Effector memory CD8-positive, alpha-beta T cell (primary cell): ENCODE measurements around the gene RCE1.

Source experiments
- ATAC-seq: fragments of 150-1000 bp; cut with Tn5 transposase; replicated peaks from 2 replicates; pipeline ENCODE4 v1.10.0; 2021; ENCODE audit warnings: mild to moderate bottlenecking, moderate library complexity
- DNase-seq, 3 experiments: peaks; one replicate each; pipeline ENCODE4 v3.0.0; 2021
- H3K27ac Mint-ChIP-seq, 2 donors: one replicate each; pipeline ENCODE4 v1.8.0; 2022; ENCODE audit warnings: mild to moderate bottlenecking in 2 of 2, mixed read lengths in 2 of 2, moderate library complexity in 2 of 2
- H3K27me3 Mint-ChIP-seq, 2 donors: one replicate each; pipeline ENCODE4 v1.8.0; 2022; ENCODE audit warnings: mixed read lengths in 2 of 2
- H3K36me3 Mint-ChIP-seq: one replicate; pipeline ENCODE4 v1.8.0; 2022; ENCODE audit warnings: mild to moderate bottlenecking, moderate library complexity, mixed read lengths; ENCODE audit not compliant: insufficient read depth
- H3K4me1 Mint-ChIP-seq, 2 donors: one replicate each; pipeline ENCODE4 v1.8.0; 2022; ENCODE audit warnings: low read depth in 2 of 2, mixed read lengths in 2 of 2
- H3K4me3 Mint-ChIP-seq, 2 donors: one replicate each; pipeline ENCODE4 v1.8.0; 2022; ENCODE audit warnings: mild to moderate bottlenecking in 2 of 2, mixed read lengths in 2 of 2, moderate library complexity in 2 of 2
- H3K9me3 Mint-ChIP-seq, 2 donors: one replicate each; pipeline ENCODE4 v1.8.0; 2022; ENCODE audit warnings: mixed read lengths in 2 of 2

The RCE1 gene

DNA sequence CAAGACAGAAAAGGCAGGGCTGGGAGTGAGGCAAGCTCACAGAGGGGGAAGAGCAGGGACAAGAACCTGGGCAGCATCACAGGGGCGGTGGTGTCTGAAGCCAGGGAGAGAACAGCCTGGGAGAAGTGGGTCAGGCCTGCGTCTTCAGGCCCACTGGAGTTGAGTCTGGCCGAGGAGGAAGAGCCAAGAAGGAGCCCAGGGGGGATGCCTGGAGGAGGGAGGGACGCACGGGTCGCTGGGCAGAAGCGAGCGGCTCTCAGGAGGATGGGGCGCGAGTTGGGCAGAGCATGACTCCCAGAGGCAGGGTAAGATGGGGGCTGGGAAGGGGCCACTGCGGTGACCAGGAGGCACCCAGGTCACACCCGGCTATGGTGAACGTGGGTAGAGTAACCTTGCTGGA lies 32.1 kb downstream of the RCE1 start:
- H3K27ac Mint-ChIP-seq: no peak overlapping the region
- ATAC-seq (no peak), DNase-seq (no peak)
- H3K36me3 Mint-ChIP-seq: peaks cover 4% of the 10 kb centered on the region
- H3K4me3 Mint-ChIP-seq: no peak overlapping the region
- H3K27me3 Mint-ChIP-seq: peaks cover 0 to 20% of the 10 kb centered on the region in 2 donors
- H3K9me3 Mint-ChIP-seq: no peaks in the 10 kb centered on the region
- H3K4me1 Mint-ChIP-seq: peaks cover 4% of the 10 kb centered on the region in 2 donors

DNA sequence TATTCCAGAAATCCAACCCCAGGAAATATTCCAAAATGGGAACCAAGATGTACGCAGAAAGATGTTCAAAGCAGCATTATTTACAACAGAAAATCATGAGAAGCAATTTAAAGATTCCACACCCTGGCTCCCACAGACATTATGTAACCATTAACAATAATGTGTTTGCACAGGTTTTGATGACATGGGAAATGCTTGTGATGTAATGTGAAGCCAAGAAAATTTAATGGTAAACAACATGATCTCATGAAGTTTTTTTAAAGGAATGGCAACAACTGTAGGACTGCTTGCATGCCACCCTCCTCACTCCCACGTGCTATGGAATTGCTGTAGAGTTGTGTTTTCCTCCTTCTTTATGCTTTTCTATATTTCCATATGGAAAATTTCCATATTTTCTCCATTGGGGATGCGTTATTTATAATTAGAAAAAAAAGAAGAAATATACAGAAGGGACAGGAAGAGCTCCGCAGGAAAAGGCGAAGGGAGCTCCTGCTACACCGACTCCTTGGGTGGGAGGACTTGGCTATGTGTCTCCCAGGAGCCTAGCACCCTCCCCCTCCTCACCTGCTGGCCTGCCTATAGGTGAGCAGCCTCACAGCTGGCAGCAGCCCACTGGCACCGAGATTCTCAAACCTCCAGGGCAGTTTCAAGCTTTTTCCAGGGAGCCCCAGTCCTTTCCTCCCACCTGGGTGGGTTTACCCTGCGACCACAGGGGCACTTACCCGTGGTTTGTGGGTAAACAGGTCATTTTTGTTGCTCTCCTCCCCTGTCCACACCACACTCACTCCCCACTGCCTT lies 34.5 kb downstream of the RCE1 start:
- Mint-ChIP-seq H3K27me3 (peaks cover 8 to 31% of the 10 kb centered on the region in 2 donors), H3K4me3 (no peak overlapping the region), H3K36me3 (peaks cover 4% of the 10 kb centered on the region), H3K4me1 (peaks cover 12 to 18% of the 10 kb centered on the region in 2 donors), H3K27ac (no peak overlapping the region), H3K9me3 (no peaks in the 10 kb centered on the region)
- DNase-seq (no peak), ATAC-seq (no peak)

DNA sequence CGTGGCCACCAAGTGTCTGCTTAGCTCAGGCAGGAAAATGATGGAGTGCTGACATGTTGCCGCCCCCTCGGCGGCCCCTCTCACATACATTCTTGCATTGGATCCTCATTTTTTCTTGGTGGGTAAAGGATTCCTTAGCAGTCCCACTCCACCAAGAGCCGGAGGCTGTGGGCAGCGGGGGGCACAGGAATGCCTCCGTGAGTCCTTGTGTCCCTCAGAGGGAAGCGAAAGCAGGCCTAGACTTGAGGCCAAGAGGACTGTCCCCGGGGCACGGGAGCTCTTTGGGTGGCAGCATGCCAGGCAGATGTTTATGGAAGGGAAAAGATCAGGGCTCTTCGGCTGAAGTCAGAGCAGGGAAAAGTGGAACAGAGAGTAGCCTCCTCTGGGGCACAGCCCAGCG lies 35.2 kb downstream of the RCE1 start:
- H3K9me3 Mint-ChIP-seq: no peaks in the 10 kb centered on the region
- ATAC-seq: no peak
- DNase-seq: no peak
- peaks cover 8 to 34% of the 10 kb centered on the region in 2 donors for H3K27me3 Mint-ChIP-seq
- H3K27ac Mint-ChIP-seq: no peak overlapping the region
- peaks cover 4% of the 10 kb centered on the region for H3K36me3 Mint-ChIP-seq
- H3K4me3 Mint-ChIP-seq: no peak overlapping the region
- H3K4me1 Mint-ChIP-seq: peaks cover 18% of the 10 kb centered on the region in 2 donors

DNA sequence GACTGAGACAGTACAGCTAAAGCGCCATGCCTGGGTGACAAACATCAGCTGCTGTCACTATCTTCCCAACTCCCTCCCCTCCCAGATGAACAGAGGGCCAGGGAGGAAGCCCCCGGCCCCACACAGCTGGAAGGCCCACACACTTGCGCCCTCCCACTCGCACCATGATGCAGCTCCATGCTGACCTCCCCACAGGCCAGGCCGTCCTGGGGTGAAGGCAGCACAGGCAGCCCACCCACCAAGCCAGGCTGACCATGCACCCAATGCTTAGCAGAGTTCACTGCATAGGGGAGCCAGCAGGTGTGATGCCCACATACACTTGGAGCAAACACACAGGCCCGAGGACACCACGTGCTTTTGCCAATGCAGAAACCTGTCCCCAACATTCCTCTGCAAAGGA lies 35.8 kb downstream of the RCE1 start:
- Mint-ChIP-seq H3K36me3 (peaks cover 4% of the 10 kb centered on the region), H3K9me3 (no peaks in the 10 kb centered on the region), H3K27me3 (peaks cover 8 to 34% of the 10 kb centered on the region in 2 donors), H3K4me1 (peaks cover 18 to 19% of the 10 kb centered on the region in 2 donors), H3K4me3 (no peak overlapping the region), H3K27ac (no peak overlapping the region)
- no peak for ATAC-seq
- DNase-seq: no peak

DNA sequence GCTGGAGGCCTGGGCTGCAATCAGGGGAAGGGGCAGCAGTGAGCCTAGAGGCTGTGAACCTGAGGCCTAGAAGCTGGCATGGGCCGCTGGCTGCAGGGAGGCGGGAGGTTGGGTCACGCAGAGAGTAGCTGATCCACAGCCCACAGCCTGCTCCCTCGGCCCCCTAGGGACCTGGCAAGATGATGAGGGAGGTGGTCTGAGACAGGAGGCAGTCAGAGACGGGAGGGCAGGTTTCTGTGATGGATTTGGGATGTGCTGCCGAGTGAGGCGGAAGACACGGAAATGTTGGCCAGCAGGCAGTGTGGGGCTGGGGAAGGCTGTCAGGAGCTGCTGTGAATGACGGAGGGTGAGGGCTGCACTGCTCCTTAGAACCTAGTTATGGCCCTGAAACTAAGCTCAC lies 36.3 kb downstream of the RCE1 start:
- peaks cover 4% of the 10 kb centered on the region for H3K36me3 Mint-ChIP-seq
- no peak overlapping the region for H3K4me3 Mint-ChIP-seq
- H3K9me3 Mint-ChIP-seq: no peaks in the 10 kb centered on the region
- no peak for ATAC-seq
- H3K27me3 Mint-ChIP-seq: peaks cover 8 to 34% of the 10 kb centered on the region in 2 donors
- no peak overlapping the region for H3K27ac Mint-ChIP-seq
- peaks cover 18 to 19% of the 10 kb centered on the region in 2 donors for H3K4me1 Mint-ChIP-seq
- no peak for DNase-seq

DNA sequence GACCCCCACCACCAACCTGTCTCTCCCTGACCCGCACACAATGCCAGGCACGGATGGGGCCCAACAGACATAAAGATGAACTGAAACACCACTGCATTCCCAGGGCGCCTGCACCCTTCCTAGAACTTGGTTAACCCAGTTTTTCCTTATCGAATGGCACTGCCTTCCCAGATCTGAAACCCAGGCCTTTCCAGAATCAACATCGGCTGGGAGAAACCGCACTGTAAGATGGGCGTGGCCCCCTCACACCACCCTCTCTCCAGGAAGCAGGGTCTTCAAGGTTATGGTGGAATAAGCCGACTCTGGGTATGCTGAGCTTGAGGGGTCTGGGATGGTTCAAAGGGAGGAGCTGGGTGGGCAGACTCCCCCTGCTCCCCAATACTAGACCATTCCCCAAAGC lies 36.8 kb downstream of the RCE1 start:
- Mint-ChIP-seq H3K4me3 (no peak overlapping the region), H3K36me3 (peaks cover 4% of the 10 kb centered on the region), H3K27ac (no peak overlapping the region), H3K27me3 (peaks cover 8 to 29% of the 10 kb centered on the region in 2 donors), H3K4me1 (peaks cover 18 to 19% of the 10 kb centered on the region in 2 donors), H3K9me3 (no peaks in the 10 kb centered on the region)
- ATAC-seq: no peak
- DNase-seq: no peak

DNA sequence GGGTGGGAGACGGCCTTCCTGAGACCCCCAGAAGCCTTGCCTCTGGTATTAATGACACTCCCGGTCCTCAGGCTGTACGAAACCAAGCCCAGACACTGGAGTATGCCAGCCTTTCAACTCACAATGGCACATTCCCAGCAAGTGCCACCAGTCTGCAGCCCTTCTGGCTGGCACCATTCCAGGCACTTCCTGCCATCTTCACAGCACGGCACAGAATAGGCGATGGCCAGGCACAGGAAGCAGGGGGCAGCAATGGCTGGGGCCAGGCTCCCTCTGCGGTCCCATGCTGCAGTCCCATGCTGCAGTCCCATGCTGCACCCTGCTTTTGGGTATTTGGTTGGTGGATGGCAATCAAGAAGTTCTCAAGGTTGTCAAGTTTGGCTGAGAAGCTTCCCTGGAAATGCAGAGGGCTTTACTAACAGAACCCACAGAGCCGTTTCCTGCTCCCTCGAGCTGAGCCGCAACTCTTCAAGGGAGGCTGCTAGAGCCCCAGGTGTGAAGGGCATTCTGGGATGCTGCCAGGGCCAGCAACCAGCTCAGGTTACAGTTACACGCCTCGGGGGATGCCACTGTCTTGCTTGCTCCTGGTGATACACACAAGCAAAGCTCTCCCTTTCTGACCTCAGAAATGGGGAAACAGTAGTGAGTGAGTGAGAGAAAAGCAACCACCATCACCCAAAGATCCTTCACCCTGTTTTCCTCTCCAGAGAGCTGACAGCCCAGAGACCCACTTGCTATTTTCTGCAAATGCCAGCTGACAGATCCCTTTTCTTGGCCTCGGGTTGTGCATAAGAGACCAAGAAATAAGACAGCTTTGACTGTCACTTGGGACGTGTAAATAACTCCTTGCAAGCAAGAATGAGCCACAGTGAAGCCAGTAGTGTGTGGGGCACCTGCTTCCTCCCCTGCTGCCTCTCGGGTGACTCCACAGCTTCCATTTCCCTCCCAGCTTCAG lies 37.5 kb downstream of the RCE1 start:
- H3K36me3 Mint-ChIP-seq: peaks cover 4% of the 10 kb centered on the region
- H3K4me3 Mint-ChIP-seq: no peak overlapping the region
- H3K4me1 Mint-ChIP-seq: peaks cover 18 to 19% of the 10 kb centered on the region in 2 donors
- H3K9me3 Mint-ChIP-seq: no peaks in the 10 kb centered on the region
- no peak for ATAC-seq
- DNase-seq: no peak
- H3K27ac Mint-ChIP-seq: peak overlapping the region in 1 of 2 donors; percentile 66
- H3K27me3 Mint-ChIP-seq: peaks cover 8 to 24% of the 10 kb centered on the region in 2 donors

DNA sequence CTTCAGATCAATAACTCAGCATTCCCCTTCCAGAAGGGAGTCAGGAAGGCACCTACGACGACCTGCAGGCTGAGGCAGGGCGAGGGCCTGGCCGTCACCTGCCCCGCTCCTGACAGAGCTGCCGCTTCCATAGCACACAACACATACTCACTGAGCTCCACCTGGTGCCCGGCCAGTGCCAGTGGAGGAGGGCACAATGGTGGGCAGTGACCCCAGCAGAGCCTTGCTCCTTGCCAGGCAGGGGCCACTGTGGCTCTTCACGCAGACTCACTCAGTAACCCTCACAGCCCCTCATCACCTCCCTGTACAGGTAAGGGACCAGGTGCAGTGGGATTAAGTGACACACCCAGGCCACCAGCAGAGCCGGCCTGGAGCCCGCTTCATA lies 38.2 kb downstream of the RCE1 start:
- H3K4me1 Mint-ChIP-seq: peaks cover 18 to 19% of the 10 kb centered on the region in 2 donors
- ATAC-seq (no peak), DNase-seq (no peak)
- H3K27ac Mint-ChIP-seq: peak overlapping the region; percentile 16 to 66
- H3K27me3 Mint-ChIP-seq: peaks cover 8 to 18% of the 10 kb centered on the region in 2 donors
- no peak overlapping the region for H3K4me3 Mint-ChIP-seq
- no peaks in the 10 kb centered on the region for H3K36me3 Mint-ChIP-seq
- no peaks in the 10 kb centered on the region for H3K9me3 Mint-ChIP-seq

DNA sequence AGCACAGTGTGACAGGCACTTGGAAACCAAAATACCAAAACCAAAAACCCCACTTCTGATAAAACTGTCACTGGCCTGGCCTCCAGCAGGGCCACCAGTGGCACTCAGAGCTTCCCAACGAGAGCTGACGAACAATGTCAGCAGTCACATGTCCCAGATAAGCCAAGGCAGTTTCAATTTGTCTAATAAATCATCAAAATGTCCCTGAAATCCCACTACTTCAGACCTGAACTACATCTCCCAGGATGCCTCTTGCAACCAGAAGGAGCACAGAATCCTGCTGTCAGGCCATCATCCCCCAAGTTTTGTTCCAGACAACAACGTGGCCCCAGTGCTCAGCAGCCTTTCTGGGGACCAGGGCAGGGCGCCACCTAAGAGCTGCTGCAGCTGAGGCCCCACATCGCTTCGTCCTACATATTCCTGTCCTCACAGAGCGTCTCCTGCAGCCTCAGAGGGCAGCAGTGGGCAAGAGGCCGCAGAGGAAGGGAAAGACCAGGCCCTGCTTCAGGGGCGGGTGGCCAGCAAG lies 38.7 kb downstream of the RCE1 start:
- peak overlapping the region; percentile 16 to 66 for H3K27ac Mint-ChIP-seq
- no peaks in the 10 kb centered on the region for H3K36me3 Mint-ChIP-seq
- DNase-seq (no peak), ATAC-seq (no peak)
- H3K4me3 Mint-ChIP-seq: no peak overlapping the region
- H3K4me1 Mint-ChIP-seq: peaks cover 18 to 19% of the 10 kb centered on the region in 2 donors
- no peaks in the 10 kb centered on the region for H3K9me3 Mint-ChIP-seq
- peaks cover 8 to 15% of the 10 kb centered on the region in 2 donors for H3K27me3 Mint-ChIP-seq

DNA sequence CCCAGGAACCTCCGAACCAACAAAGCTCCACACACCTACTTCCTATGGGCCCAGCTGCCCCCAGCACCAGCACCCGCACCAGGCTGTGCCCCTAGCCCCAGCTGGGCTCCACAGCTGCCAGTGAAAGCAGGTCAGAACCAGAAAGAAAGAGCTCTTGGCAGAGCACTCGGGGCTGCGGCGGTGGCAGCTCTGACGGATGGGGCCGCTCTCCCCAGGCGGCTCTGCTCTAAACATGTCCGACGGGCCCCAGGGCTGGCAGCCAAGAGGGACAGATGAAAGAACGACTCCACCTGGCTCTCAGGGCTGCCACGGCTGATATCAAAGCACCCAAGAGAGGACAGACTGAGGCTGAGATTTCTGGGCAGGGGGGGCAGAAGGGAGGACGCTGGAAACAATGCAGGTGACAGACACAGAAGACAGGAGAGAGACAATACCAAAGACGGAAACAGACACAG lies 39.3 kb downstream of the RCE1 start:
- DNase-seq (no peak), ATAC-seq (no peak)
- peaks cover 8 to 15% of the 10 kb centered on the region in 2 donors for H3K27me3 Mint-ChIP-seq
- H3K4me3 Mint-ChIP-seq: no peak overlapping the region
- no peaks in the 10 kb centered on the region for H3K36me3 Mint-ChIP-seq
- H3K4me1 Mint-ChIP-seq: peaks cover 18 to 19% of the 10 kb centered on the region in 2 donors
- no peak overlapping the region for H3K27ac Mint-ChIP-seq
- no peaks in the 10 kb centered on the region for H3K9me3 Mint-ChIP-seq

DNA sequence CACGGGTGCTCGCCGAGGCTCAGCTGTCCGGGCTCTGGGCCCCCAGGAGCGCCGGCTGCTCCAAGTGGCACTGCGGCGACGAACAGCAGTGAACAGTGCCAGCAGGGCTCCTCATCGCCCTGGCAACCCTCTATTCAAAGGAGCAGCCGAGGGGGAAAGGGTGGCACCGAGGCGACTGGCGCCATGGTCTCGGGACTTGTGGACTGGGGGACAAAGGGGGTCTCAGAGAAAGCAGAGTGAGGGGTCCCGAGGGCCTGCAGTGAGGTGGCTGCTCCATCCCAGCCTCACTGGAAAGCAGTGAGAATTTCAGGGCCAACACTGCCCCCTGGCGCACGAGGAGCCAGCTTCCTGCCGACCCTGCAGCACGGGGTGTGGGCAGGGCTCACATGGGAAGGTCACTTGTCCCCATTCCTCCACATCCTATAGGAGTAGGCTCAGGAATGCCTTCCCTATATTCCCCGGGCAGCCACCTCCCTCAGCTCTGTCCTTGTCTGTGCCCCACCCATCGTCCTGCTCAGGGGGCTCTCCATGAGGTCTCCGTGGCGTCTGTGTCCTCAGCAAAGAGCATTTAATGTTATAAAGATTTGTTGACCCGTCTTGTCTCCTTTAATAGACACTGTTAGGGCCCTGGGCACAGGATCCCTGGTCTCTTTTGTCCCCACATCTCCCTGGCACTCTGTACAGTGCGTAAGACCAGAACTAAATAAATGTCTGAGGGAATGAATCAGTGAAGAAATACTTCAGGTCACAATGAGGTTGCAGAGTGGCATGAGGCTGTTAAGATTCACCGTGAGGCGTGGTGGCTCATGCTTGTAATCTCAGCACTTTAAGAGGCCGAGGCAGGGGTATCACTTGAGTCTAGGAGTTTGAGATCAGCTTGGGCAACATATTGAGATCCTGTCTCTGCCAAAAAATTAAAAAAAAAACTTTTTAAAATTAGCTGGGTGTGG lies 40.0 kb downstream of the RCE1 start:
- H3K27me3 Mint-ChIP-seq: peaks cover 8 to 15% of the 10 kb centered on the region in 2 donors
- no peak overlapping the region for H3K4me3 Mint-ChIP-seq
- ATAC-seq (peak; percentile 52), DNase-seq (peak; percentile 51 to 55 (median 54))
- no peak overlapping the region for H3K27ac Mint-ChIP-seq
- H3K4me1 Mint-ChIP-seq: peaks cover 18 to 19% of the 10 kb centered on the region in 2 donors
- H3K9me3 Mint-ChIP-seq: no peaks in the 10 kb centered on the region
- H3K36me3 Mint-ChIP-seq: no peaks in the 10 kb centered on the region

DNA sequence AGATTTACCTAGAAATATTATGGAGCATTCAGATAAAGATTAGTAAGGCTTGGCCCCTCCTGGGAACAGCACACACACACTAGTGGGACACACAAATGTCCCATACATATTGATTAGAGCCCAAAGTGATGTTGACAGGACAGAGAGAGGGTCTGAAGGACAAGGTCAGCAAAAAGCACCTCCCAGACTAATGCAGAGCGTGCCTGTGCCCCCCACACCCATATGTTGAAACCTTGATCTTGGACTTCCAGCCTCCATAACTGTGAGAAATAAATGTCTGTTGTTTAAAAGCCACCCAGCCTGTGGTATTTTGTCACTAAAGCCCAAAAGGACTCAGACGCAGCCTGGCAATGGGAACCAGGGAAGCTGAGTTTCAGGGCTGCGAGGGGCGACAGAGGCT lies 41.2 kb downstream of the RCE1 start:
- no peak overlapping the region for H3K27ac Mint-ChIP-seq
- H3K36me3 Mint-ChIP-seq: no peaks in the 10 kb centered on the region
- H3K4me3 Mint-ChIP-seq: no peak overlapping the region
- H3K4me1 Mint-ChIP-seq: peaks cover 18 to 19% of the 10 kb centered on the region in 2 donors
- no peaks in the 10 kb centered on the region for H3K9me3 Mint-ChIP-seq
- H3K27me3 Mint-ChIP-seq: peaks cover 8 to 15% of the 10 kb centered on the region in 2 donors
- DNase-seq: no peak
- no peak for ATAC-seq
